HG03354 (cell line): Measurements from ENCODE around the gene DMC1.
"Not testable (repeated sequence)": the region's sequence is repeated elsewhere in the genome, so short reads cannot be mapped to it uniquely, and the experiment has no call there.

Source experiments
- ATAC-seq: cut with Tn5 transposase; IDR thresholded peaks from one replicate; pipeline ENCODE4 v1.9.1; 2021; ENCODE audit warnings: mild to moderate bottlenecking; ENCODE audit not compliant: unreplicated experiment, poor library complexity, severe bottlenecking

The DMC1 gene

DNA sequence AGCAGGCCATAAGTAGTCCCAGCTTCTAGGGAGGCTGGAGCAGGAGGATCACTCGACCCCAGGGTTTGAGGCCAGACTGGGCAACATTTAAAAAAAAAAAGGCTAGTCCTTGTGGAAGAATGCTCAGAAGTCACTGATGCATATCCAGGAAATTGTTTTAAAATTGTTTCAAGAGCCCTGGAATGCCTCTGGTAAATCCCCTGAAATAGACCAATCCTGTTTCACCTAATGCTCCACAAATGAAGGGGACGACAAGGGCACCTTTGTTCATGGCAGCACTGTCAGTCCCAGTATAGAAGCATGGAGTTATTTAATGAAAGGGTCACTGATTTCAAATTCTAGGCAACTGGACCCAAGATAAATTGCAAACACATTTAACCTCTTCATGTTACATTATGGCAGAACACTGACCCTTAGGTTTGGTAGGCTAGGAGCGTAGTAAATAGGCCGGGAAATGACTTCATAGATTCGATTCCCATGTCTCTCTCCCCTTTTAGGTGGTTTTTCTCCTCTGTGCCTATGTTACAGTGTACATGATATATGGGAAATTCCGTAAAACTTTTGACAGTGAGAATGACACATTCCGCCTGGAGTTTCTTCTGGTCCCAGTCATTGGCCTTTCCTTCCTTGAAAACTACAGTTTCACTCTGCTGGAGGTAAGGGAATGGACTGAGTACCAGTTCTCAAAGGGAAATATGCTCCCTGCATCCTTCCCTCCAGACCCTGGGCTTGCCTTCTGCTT lies 90.7 kb downstream of the DMC1 start:
- no peak for ATAC-seq

DNA sequence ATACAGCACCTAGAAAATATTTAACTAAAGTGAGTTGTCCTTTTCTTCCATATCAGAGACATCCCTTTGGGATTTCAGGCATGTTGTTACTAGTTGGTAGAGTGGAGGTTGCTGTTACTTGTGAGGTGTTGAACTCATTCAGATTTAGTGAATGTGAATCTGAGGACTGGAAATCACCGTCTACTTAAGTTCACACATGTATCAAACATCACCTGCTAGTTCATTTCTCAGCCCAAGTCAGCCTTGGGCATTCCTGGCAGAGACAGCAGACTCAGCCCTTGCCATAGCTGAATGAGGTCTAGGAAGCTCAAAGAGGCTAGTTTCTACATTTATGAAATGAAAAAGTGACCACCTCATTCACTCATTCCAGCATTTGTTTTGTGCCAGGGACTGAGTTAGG lies 92.4 kb downstream of the DMC1 start:
- no peak for ATAC-seq

- no peak for ATAC-seq
Measured at GRCh38 chr22:38474003-38474607, 95.9 kb downstream of the DMC1 start.

DNA sequence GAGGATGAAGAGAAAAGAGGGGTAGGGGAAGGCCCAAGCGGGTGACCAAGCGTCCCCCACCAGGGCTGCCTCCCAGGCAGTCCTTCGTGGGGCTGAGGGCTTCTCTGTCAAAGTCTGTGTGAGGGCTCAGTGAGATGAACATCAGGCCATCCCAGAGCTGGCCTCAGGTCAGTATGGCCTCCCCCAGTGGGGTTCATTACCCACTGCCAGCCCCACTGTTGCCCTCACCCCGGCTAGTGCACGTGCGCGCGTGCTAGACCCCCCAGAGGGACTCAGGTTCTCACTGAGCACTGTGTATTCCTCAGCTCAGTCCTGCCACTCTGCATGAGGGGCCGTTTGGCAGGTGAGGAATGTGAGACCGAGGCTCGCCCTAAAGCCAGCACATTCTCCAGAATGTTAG lies 98.7 kb downstream of the DMC1 start:
- no peak for ATAC-seq

DNA sequence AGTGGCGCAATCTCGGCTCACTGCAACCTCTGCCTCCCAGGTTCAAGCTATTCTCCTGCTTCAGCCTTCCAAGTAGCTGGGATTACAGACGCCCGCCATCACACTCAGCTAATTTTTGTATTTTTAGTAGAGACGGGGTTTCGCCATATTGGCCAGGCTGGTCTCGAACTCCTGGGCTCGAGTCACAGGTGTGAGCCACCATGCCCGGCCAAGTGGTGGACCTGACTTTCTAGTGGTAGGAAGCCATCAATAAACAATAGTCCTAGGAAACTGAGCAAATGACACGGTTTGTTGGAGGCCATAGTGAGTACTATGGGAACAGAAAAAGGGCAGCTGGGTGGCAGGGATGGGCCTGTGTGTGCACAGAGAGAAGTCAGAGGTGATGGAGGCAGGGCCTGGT lies 99.8 kb downstream of the DMC1 start:
- ATAC-seq, result not testable (repeated sequence)

- no peak for ATAC-seq
Measured at GRCh38 chr22:38469306-38469781, 100.6 kb downstream of the DMC1 start.
